Measurements from ENCODE around the gene SLCO1C1.

DNA sequence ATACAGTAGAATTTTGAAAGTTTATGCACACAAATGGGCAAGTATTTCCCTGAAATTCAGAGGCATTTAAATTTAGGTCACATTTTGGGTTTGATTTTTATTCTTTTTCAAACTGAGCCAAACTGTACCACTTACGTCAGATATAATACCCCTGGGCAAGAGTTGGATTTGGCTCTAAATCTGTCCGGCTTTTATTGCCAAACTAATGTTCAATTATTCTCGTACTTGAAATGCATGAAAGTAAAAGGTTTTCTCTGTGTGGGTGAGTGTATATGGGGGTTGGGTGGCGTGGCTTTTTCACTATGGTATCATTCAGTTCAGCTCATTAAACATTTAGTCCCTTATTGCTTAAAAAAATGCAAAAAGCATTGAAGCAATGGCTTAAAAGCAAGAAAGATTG lies 55.9 kb downstream of the SLCO1C1 start:
- no peak for TF ChIP-seq EZH2 (IDR thresholded peaks at IDR 0.05; ENCODE audit: insufficient read depth, poor library complexity, severe bottlenecking)
- no peak for TF ChIP-seq EZH2phosphoT487 (IDR thresholded peaks at IDR 0.05; ENCODE audit: insufficient read depth, low read depth)

Data from GM23248 (cell line).